A673 (cell line): ENCODE results near the gene ARHGEF39.

ENCODE experiments used
- EZH2 ChIP-seq: fragments of 200-600 bp; sonication (generic); IDR thresholded peaks from 2 replicates; pipeline ENCODE4 v1.6.1; 2017; ENCODE audit warnings: borderline replicate concordance, low read depth, mild to moderate bottlenecking, mixed read lengths, antibody characterized with exemption, low read length; ENCODE audit not compliant: poor library complexity, severe bottlenecking
- TF ChIP-seq, protein P1 (sequence below): fragments of 300-800, 200-600 bp; sonication (generic); conservative IDR thresholded peaks from 2 replicates; pipeline ENCODE4 v1.5.1; 2017; ENCODE audit warnings: low read depth, mild to moderate bottlenecking, antibody characterized with exemption, low read length, moderate library complexity, mixed read lengths

DNA sequence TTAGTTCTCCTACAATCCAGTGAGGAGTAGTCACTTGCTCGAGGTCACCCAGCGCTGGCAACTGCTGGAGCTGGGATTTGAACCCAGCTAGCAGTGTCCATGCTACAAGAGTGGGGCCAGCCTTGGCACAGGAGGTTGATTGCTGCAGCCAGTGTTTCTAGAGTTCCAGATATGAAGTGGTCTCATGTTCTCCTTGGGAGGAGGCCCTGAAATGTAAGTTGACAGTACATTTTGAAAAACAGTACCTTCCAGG lies 6.1 kb downstream of the ARHGEF39 start:
- TF ChIP-seq, protein P1, sequence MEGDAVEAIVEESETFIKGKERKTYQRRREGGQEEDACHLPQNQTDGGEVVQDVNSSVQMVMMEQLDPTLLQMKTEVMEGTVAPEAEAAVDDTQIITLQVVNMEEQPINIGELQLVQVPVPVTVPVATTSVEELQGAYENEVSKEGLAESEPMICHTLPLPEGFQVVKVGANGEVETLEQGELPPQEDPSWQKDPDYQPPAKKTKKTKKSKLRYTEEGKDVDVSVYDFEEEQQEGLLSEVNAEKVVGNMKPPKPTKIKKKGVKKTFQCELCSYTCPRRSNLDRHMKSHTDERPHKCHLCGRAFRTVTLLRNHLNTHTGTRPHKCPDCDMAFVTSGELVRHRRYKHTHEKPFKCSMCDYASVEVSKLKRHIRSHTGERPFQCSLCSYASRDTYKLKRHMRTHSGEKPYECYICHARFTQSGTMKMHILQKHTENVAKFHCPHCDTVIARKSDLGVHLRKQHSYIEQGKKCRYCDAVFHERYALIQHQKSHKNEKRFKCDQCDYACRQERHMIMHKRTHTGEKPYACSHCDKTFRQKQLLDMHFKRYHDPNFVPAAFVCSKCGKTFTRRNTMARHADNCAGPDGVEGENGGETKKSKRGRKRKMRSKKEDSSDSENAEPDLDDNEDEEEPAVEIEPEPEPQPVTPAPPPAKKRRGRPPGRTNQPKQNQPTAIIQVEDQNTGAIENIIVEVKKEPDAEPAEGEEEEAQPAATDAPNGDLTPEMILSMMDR: no peak
- no peak for TF ChIP-seq EZH2
